Progenitor cell of endocrine pancreas (in vitro differentiated cells): Measurements from ENCODE around the gene FUT7. TPM values are rescaled to one million over a fixed set of nuclear protein-coding genes. Genes with fewer than 3 reads are reported as not detected.
"Not testable (repeated sequence)": the region's sequence is repeated elsewhere in the genome, so short reads cannot be mapped to it uniquely, and the experiment has no call there.

Experiments
- DNase-seq: peaks from one replicate; pipeline ENCODE4 v3.0.0; 2021; ENCODE audit warnings: low spot score; ENCODE audit not compliant: unreplicated experiment
- H3K27ac Mint-ChIP-seq: 2 replicates; pipeline ENCODE4 v1.8.0; 2021; ENCODE audit warnings: mild to moderate bottlenecking, moderate library complexity, mixed read lengths
- H3K27me3 Mint-ChIP-seq: 2 replicates; pipeline ENCODE4 v1.8.0; 2021; ENCODE audit warnings: mixed read lengths
- H3K36me3 Mint-ChIP-seq: 2 replicates; pipeline ENCODE4 v1.8.0; 2022; ENCODE audit warnings: mixed read lengths; ENCODE audit not compliant: insufficient read depth
- H3K4me1 Mint-ChIP-seq: 2 replicates; pipeline ENCODE4 v1.8.0; 2021; ENCODE audit warnings: low read depth, mixed read lengths
- H3K4me3 Mint-ChIP-seq: 2 replicates; pipeline ENCODE4 v1.8.0; 2021; ENCODE audit warnings: low read depth, mild to moderate bottlenecking, moderate library complexity, mixed read lengths
- H3K9me3 Mint-ChIP-seq: 2 replicates; pipeline ENCODE4 v1.8.0; 2021; ENCODE audit warnings: low read depth, mixed read lengths
- total RNA-seq: library from RNA; stranded (reverse); gene quantifications from 2 replicates; pipeline ENCODE4 v1.2.1, GENCODE V29; 2021
- TF ChIP-seq, protein P1 (sequence below): fragments of 200-600 bp; sonication (generic); IDR thresholded peaks from one replicate; pipeline ENCODE4 v1.5.0; 2021; ENCODE audit warnings: antibody characterized with exemption, mild to moderate bottlenecking; ENCODE audit not compliant: unreplicated experiment

Gene FUT7
- total RNA-seq, 1 donor from 2014 or later, result not detected

DNA sequence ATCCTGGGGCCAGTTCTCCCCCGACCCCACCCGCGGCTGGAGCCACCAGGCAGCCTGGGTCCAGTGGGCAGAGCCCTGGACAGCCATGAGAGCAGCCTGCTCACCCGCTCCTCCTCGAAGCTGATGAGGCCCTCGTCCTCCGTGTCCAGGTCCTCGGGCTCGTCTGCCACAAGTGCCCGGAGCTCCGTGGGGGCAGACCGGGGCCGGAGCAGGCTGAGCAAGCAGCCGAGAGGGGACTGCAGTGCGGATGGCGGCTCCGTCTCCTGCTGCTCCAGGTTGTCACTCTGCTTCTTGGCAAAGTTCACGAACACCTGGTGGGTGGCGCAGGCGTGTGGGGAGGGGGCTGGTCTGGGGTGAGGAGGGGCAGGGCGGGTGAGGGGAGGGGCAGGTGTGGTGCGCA lies 23.6 kb downstream of the FUT7 start:
- no peaks in the 10 kb centered on the region for H3K27me3 Mint-ChIP-seq
- TF ChIP-seq, protein P1, sequence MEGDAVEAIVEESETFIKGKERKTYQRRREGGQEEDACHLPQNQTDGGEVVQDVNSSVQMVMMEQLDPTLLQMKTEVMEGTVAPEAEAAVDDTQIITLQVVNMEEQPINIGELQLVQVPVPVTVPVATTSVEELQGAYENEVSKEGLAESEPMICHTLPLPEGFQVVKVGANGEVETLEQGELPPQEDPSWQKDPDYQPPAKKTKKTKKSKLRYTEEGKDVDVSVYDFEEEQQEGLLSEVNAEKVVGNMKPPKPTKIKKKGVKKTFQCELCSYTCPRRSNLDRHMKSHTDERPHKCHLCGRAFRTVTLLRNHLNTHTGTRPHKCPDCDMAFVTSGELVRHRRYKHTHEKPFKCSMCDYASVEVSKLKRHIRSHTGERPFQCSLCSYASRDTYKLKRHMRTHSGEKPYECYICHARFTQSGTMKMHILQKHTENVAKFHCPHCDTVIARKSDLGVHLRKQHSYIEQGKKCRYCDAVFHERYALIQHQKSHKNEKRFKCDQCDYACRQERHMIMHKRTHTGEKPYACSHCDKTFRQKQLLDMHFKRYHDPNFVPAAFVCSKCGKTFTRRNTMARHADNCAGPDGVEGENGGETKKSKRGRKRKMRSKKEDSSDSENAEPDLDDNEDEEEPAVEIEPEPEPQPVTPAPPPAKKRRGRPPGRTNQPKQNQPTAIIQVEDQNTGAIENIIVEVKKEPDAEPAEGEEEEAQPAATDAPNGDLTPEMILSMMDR, result no peak
- peaks cover 4% of the 10 kb centered on the region for H3K9me3 Mint-ChIP-seq
- no peaks in the 10 kb centered on the region for H3K4me1 Mint-ChIP-seq
- no peak overlapping the region for H3K27ac Mint-ChIP-seq
- DNase-seq, result no peak
- H3K4me3 Mint-ChIP-seq, result no peak overlapping the region
- peaks cover 1% of the 10 kb centered on the region for H3K36me3 Mint-ChIP-seq

DNA sequence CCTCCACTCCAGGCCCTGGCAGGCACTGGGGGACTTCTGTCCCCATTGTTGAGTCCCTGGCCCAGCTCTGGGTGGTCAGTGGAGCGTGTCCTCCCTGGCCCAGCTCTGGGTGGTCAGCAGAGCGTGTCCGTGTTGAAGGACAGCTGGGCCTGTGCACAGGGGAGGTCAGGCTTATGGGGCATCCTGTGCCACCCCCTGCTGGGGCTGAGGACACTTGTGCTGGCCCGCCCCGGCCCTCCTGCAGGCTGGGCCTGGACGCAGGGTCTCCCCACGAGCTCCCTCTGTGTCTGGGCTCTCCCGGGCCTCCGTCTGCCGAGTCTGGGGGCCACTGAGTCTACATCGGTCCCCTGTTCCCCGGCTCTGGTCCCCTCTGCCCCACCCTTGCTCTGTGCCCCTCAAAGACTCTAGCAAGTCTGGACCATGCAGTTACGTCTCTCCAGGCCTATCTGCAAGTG lies 24.0 kb downstream of the FUT7 start:
- H3K27ac Mint-ChIP-seq, result no peak overlapping the region
- no peak overlapping the region for H3K4me3 Mint-ChIP-seq
- no peaks in the 10 kb centered on the region for H3K27me3 Mint-ChIP-seq
- DNase-seq, result no peak
- TF ChIP-seq, protein P1, result no peak
- H3K9me3 Mint-ChIP-seq, result peaks cover 4% of the 10 kb centered on the region
- peaks cover 1% of the 10 kb centered on the region for H3K36me3 Mint-ChIP-seq
- H3K4me1 Mint-ChIP-seq, result no peaks in the 10 kb centered on the region

DNA sequence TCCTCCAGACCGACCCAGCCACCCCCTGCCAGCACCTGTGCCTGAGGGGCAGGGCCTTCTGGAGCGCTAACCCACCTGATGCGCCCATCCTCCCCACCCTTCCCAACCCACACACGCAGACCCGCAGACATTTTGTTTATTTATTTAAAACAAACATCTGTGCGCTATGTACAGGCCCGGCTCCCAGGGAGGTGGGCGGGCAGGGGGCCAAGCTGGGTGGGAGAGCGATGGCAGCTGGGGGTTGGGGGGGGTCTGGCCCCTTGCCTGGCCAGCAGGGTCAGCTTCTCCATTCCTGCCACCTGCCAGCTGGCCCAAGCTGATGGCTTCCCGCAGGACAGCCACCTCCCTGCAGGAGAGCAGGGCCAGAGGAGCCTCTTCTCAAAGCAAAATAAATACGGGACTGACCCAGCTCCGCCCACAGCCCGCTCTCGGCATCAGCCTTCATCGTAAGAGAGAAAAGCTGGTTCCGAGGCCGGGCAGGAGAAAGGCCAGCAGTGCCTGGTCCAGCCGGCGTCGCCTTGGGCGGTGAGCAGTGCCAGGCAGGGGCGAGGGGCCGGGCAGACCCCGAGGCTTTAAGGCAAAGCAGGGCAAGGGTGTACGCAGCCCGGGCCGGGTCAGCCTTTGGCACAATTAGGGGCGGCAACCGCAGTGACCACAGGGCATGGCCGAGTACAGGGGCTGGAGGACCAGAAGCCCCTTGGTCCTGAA lies 24.6 kb downstream of the FUT7 start:
- H3K27me3 Mint-ChIP-seq, result no peaks in the 10 kb centered on the region
- no peak overlapping the region for H3K4me3 Mint-ChIP-seq

DNA sequence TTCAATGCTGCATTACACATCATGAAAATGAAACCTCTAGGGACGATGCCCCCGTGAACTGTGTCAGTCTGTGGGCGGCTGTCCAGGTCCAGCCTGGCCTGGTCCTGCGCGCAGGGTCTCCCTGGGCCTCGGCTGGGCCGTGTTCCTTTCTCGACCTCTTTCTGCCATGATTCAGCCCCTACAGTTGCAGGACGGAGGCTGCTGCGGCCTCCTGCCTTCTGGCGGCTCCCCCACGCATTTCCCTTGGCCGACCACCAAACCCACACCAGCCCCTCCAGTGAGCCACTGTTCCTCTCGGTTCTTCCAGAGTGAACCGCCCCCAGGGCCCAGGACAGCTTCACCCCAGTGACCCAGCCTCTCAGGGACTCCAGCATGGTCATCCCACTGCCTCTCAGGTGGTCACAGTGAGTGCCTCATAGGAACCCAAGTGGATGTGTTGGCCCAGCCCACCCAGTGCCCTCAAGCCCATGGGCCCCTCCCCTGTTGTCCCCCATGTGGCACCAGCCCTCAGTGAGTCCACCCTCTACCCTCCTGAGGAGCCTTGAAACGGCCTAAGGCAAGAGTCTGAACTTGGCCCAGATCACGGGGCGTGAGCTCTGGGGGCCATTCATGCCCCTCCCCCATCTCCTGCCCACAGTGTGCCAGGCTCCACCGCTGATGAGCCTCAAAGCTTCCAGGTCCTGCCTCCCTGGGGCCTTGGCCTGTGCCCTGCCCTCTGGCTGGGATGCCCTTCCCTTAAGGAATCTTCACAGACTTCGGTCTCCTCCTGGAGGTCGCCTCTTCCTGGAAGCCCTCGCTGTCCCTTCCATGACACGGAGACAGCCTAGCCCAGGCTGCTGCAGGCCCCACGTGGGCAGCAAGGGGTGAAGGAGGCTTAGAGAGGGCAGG lies 25.5 kb downstream of the FUT7 start:
- Mint-ChIP-seq H3K27me3 (no peaks in the 10 kb centered on the region), H3K27ac (no peak overlapping the region), H3K9me3 (peaks cover 4% of the 10 kb centered on the region), H3K36me3 (peaks cover 1% of the 10 kb centered on the region), H3K4me3 (no peak overlapping the region), H3K4me1 (no peaks in the 10 kb centered on the region)
- TF ChIP-seq, protein P1, result no peak
- no peak for DNase-seq

More for the DNA sequence above, 24.6 kb downstream of the FUT7 start:
- DNase-seq, result no peak
- Mint-ChIP-seq H3K9me3 (peaks cover 4% of the 10 kb centered on the region), H3K36me3 (peaks cover 1% of the 10 kb centered on the region), H3K27ac (no peak overlapping the region), H3K4me1 (no peaks in the 10 kb centered on the region)
- TF ChIP-seq, protein P1, result no peak

DNA sequence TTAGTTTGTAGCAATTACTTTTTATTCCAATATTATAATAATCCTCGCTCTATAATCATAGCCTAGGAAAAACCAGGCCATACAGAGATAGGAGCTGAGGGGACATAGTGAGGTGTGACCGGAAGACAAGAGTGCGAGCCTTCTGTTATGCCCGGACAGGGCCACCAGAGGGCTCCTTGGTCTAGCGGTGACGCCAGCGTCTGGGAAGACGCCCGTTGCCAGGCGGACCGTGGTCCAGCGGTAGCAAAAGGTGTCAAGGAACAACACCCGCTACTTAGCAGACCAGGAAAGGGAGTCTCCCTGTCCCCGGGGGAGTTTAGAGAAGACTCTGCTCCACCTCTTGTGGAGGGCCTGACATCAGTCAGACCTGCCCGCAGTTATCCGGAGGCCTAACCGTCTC lies 27.6 kb downstream of the FUT7 start:
- not testable (repeated sequence) for H3K9me3 Mint-ChIP-seq, DNase-seq, H3K27me3 Mint-ChIP-seq, H3K4me1 Mint-ChIP-seq, H3K27ac Mint-ChIP-seq, H3K4me3 Mint-ChIP-seq, H3K36me3 Mint-ChIP-seq
- TF ChIP-seq, protein P1, result peak; percentile 35
